ENCODE measurements around the gene CD84.
"Not testable (repeated sequence)": the region's sequence is repeated elsewhere in the genome, so short reads cannot be mapped to it uniquely, and the experiment has no call there.

Gene CD84

GRCh38 chr1:160610569-160611242 is 31.4 kb upstream of the CD84 start:
- no peak overlapping the region for H3K4me3 ChIP-seq (ENCODE audit: low read depth, low read length)

- H3K4me3 ChIP-seq (ENCODE audit: low read depth, low read length), result no peak overlapping the region
Observed at GRCh38 chr1:160608941-160609340, 29.6 kb upstream of the CD84 start.

GRCh38 chr1:160608514-160608913 is 29.2 kb upstream of the CD84 start:
- no peak overlapping the region for H3K4me3 ChIP-seq (ENCODE audit: low read depth, low read length)

- H3K4me3 ChIP-seq (ENCODE audit: low read depth, low read length), result no peak overlapping the region
Observed at GRCh38 chr1:160608057-160608456, 28.8 kb upstream of the CD84 start.

GRCh38 chr1:160607672-160608032 is 28.4 kb upstream of the CD84 start:
- no peak overlapping the region for H3K4me3 ChIP-seq (ENCODE audit: low read depth, low read length)

GRCh38 chr1:160607011-160607671 is 27.8 kb upstream of the CD84 start:
- no peak overlapping the region for H3K4me3 ChIP-seq (ENCODE audit: low read depth, low read length)

- no peak overlapping the region for H3K4me3 ChIP-seq (ENCODE audit: low read depth, low read length)
Observed at GRCh38 chr1:160606611-160607010, 27.3 kb upstream of the CD84 start.

GRCh38 chr1:160605792-160606479 is 26.6 kb upstream of the CD84 start:
- no peak overlapping the region for H3K4me3 ChIP-seq (ENCODE audit: low read depth, low read length)

GRCh38 chr1:160605205-160605604 is 25.9 kb upstream of the CD84 start:
- no peak overlapping the region for H3K4me3 ChIP-seq (ENCODE audit: low read depth, low read length)

- no peak overlapping the region for H3K4me3 ChIP-seq (ENCODE audit: low read depth, low read length)
Observed at GRCh38 chr1:160597705-160598104, 18.4 kb upstream of the CD84 start.

GRCh38 chr1:160597051-160597450 is 17.8 kb upstream of the CD84 start:
- H3K4me3 ChIP-seq (ENCODE audit: low read depth, low read length), result no peak overlapping the region

GRCh38 chr1:160590488-160590887 is 11.2 kb upstream of the CD84 start:
- no peak overlapping the region for H3K4me3 ChIP-seq (ENCODE audit: low read depth, low read length)

GRCh38 chr1:160588468-160588867 is 9.2 kb upstream of the CD84 start:
- no peak overlapping the region for H3K4me3 ChIP-seq (ENCODE audit: low read depth, low read length)

- no peak overlapping the region for H3K4me3 ChIP-seq (ENCODE audit: low read depth, low read length)
Observed at GRCh38 chr1:160584784-160585183, 5.5 kb upstream of the CD84 start.

- not testable (repeated sequence) for H3K4me3 ChIP-seq (ENCODE audit: low read depth, low read length)
Observed at GRCh38 chr1:160582976-160583375, 3.7 kb upstream of the CD84 start.

GRCh38 chr1:160581961-160582360 is 2.7 kb upstream of the CD84 start:
- no peak overlapping the region for H3K4me3 ChIP-seq (ENCODE audit: low read depth, low read length)

- H3K4me3 ChIP-seq (ENCODE audit: low read depth, low read length), result no peak overlapping the region
Observed at GRCh38 chr1:160580221-160580812, 1.0 kb upstream of the CD84 start.

GRCh38 chr1:160578525-160579191 is 638 bp downstream of the CD84 start:
- H3K4me3 ChIP-seq (ENCODE audit: low read depth, low read length), result no peak overlapping the region

GRCh38 chr1:160578175-160578524 is 1.1 kb downstream of the CD84 start:
- no peak overlapping the region for H3K4me3 ChIP-seq (ENCODE audit: low read depth, low read length)

- H3K4me3 ChIP-seq (ENCODE audit: low read depth, low read length), result no peak overlapping the region
Observed at GRCh38 chr1:160577671-160578070, 1.6 kb downstream of the CD84 start.

GRCh38 chr1:160576884-160577283 is 2.4 kb downstream of the CD84 start:
- no peak overlapping the region for H3K4me3 ChIP-seq (ENCODE audit: low read depth, low read length)

All from iPS-11a (cell line).